ENCODE results near the gene TRIM8. TPM values are rescaled to one million over a fixed set of nuclear protein-coding genes. Genes with fewer than 3 reads are reported as not detected.
A peak's percentile ranks its signal among the peaks of the same experiment; 100 is the strongest.

The TRIM8 gene
- total RNA-seq, 1 donor from 2014 or later: 216 TPM

DNA sequence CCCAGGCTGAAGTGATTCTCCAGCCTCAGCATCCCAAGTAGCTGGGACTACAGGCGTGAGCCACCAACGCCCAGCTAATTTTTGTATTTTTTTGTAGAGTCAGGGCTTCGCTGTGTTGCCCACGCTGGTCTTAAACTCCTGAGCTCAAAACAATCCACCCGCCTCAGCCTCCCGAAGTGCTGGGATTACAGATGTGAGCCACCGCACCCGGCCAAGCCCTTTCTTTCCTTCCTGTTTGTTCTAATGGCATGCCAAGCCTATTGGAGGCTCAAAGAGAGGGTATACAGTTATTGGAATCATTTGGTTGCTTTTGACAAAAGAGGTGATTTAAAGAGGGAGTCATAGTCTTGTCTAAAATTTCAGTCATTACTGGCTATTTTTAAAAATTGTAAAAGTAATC, 46.0 kb upstream of the TRIM8 start:
- intact Hi-C loops (cut with DNase I): loop anchor here (5.0 kb wide), 1 partner anchor 96 kb away; the partner anchor contains the start of genes ACTR1A and SUFU
- H3K4me1 ChIP-seq: peaks cover 13 to 44% of the 10 kb centered on the region in 2 donors
- no peak overlapping the region for H3K4me3 ChIP-seq
- peak overlapping the region in 1 of 2 donors; percentile 7 for H3K27ac ChIP-seq
- H3K36me3 ChIP-seq: peaks cover 2 to 15% of the 10 kb centered on the region in 2 donors
- no peak for DNase-seq (ENCODE audit: low spot score in 2 of 2)
- no peaks in the 10 kb centered on the region for H3K27me3 ChIP-seq
- H3K9me3 ChIP-seq: no peaks in the 10 kb centered on the region
- TF ChIP-seq, protein P1, sequence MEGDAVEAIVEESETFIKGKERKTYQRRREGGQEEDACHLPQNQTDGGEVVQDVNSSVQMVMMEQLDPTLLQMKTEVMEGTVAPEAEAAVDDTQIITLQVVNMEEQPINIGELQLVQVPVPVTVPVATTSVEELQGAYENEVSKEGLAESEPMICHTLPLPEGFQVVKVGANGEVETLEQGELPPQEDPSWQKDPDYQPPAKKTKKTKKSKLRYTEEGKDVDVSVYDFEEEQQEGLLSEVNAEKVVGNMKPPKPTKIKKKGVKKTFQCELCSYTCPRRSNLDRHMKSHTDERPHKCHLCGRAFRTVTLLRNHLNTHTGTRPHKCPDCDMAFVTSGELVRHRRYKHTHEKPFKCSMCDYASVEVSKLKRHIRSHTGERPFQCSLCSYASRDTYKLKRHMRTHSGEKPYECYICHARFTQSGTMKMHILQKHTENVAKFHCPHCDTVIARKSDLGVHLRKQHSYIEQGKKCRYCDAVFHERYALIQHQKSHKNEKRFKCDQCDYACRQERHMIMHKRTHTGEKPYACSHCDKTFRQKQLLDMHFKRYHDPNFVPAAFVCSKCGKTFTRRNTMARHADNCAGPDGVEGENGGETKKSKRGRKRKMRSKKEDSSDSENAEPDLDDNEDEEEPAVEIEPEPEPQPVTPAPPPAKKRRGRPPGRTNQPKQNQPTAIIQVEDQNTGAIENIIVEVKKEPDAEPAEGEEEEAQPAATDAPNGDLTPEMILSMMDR (IDR thresholded peaks at IDR 0.05): no peak

DNA sequence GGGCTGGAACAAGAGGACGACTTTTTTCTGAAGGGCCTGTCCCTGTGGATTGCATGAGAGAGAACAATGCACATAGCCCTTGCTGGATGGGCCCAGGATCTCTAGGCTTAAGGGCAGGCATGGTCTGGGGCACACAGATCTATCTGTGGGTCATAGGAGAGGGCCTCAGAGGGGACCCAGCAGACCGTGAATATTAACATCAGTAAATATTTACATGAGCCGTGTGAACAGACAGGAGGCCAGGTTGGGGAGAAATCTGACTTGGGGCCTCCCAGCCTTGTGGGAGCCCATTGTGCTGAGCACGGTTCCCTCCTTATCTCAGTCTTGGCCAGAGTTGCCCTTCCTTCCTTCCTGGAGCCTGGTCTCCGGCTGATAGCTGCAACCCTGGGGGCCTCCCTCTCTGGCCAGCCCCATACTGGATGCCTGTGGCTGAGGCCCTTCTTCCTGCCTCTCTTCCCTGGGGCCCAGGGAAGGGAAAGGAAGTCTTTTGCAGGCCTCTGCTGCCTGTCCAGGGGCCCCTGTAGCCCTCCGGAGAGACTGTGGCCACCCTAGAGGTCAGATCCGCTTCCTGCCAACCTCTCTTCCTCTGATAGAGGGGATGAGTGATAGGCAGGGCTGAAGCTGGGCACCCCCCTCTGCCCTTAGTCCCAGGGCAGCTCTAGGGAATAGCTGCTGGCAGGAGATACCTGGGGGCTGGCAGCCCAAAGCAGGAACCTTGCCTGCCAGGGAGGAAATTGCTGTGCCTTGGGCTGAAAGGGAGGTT, 44.5 kb upstream of the TRIM8 start:
- DNase-seq (ENCODE audit: low spot score in 2 of 2): no peak
- Histone ChIP-seq H3K27ac (peak overlapping the region; percentile 84 to 87), H3K4me3 (no peak overlapping the region), H3K27me3 (no peaks in the 10 kb centered on the region), H3K36me3 (peaks cover 2 to 22% of the 10 kb centered on the region in 2 donors), H3K9me3 (no peaks in the 10 kb centered on the region), H3K4me1 (peaks cover 13 to 44% of the 10 kb centered on the region in 2 donors)
- TF ChIP-seq, protein P1 (IDR thresholded peaks at IDR 0.05): no peak
- intact Hi-C loops (cut with DNase I): loop anchor here (5.0 kb wide), 1 partner anchor 97 kb away; the partner anchor contains the start of genes ACTR1A and SUFU

DNA sequence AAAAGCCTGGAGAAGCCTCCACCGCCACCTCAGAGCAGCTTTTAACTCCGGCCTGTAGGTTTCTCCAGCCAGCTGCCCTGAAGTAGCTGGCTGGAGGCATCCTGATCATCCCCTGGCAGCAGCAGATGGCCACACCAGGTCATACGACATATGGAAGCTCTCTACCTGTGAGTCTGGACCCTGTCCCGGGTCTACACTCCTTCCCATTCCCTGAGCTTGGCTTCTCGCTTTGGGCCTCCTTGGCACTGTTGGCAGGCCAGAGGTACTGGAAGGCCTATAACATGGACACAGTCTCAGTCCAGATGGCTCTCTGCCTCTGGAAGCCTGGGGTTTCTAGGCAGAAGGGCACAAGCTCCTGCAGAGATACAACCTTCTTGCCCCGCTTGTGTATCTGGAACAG, 43.5 kb upstream of the TRIM8 start:
- Histone ChIP-seq H3K27me3 (no peaks in the 10 kb centered on the region), H3K27ac (peak overlapping the region; percentile 84 to 87), H3K9me3 (no peaks in the 10 kb centered on the region), H3K4me1 (peaks cover 13 to 42% of the 10 kb centered on the region in 2 donors), H3K4me3 (no peak overlapping the region), H3K36me3 (peaks cover 2 to 22% of the 10 kb centered on the region in 2 donors)
- DNase-seq (ENCODE audit: low spot score in 2 of 2): no peak
- TF ChIP-seq, protein P1 (IDR thresholded peaks at IDR 0.05): no peak
- intact Hi-C loops (cut with DNase I): no loop called here

DNA sequence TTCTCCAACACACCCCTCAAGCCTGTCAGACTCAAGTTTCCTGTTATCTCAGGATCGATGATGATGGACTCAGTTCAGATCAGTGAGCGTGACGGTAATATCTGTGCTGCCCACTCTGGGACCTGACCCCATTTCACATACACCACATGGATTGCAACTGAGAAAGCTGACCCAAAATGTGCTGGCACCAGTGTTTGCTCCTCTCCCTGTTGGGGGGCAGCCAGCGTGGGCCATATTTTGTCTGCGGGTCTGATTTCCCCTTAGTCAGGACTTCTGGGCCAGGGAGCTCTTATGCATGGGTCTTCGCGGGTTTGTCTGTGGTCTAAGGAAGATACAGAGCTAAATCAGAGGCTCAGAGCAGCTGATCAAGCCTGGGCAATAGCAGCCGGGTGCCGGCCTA, 42.6 kb upstream of the TRIM8 start:
- H3K36me3 ChIP-seq: peaks cover 2 to 22% of the 10 kb centered on the region in 2 donors
- H3K27me3 ChIP-seq: no peaks in the 10 kb centered on the region
- peaks cover 13 to 34% of the 10 kb centered on the region in 2 donors for H3K4me1 ChIP-seq
- intact Hi-C loops (cut with DNase I): loop anchor here (2.0 kb wide), 1 partner anchor 43 kb away; the partner anchor contains the start of gene TRIM8
- no peaks in the 10 kb centered on the region for H3K9me3 ChIP-seq
- no peak for DNase-seq (ENCODE audit: low spot score in 2 of 2)
- TF ChIP-seq, protein P1 (IDR thresholded peaks at IDR 0.05): no peak
- H3K27ac ChIP-seq: peak overlapping the region; percentile 84 to 87
- no peak overlapping the region for H3K4me3 ChIP-seq

DNA sequence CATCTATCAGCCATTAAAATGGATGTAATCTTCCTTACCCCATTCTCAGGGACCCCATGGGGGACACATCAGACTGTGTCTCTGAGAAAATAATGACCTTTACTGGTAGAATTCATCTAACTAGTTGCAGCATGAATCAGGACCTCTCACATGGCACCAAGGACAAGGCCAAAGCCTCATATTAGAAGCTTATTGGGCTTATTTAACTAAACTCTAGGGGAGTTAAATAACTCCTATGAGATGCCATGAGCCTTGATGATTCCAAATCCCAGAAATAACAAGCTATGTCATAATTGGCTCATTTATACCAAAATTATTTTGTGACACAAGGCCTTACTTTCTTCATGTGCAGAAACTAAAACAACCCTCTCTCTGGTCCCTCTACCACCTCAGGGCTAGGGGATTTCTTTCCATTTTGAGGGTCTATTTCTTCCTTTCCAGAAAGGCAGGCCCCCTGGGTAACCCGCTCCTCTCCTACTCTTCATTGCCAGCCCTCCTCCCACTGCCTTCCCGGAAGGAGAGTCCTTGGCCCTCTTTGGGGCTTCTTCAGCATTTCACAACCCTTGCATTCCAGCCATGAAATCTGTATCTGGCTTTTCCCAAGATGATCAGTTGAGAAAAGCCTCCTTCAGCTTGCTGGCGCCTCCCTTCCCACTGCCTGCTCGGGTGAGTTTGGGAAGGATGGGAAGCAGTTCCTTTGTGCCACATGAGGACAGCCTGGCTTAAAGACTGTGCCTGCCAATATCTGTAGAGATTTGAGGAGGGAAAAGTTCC, 41.8 kb upstream of the TRIM8 start:
- TF ChIP-seq, protein P1 (IDR thresholded peaks at IDR 0.05): no peak
- Histone ChIP-seq H3K27me3 (no peaks in the 10 kb centered on the region), H3K4me1 (peaks cover 13 to 31% of the 10 kb centered on the region in 2 donors), H3K9me3 (no peaks in the 10 kb centered on the region), H3K36me3 (peaks cover 2 to 22% of the 10 kb centered on the region in 2 donors), H3K27ac (peak overlapping the region; percentile 84 to 87), H3K4me3 (no peak overlapping the region)
- intact Hi-C loops (cut with DNase I): loop anchor here (2.0 kb wide), 1 partner anchor 42 kb away; the partner anchor contains the start of gene TRIM8
- DNase-seq (ENCODE audit: low spot score in 2 of 2): no peak
